ENCODE results near the gene MPPED2.
"Not testable (repeated sequence)": the region's sequence is repeated elsewhere in the genome, so short reads cannot be mapped to it uniquely, and the experiment has no call there.

Gene MPPED2

DNA sequence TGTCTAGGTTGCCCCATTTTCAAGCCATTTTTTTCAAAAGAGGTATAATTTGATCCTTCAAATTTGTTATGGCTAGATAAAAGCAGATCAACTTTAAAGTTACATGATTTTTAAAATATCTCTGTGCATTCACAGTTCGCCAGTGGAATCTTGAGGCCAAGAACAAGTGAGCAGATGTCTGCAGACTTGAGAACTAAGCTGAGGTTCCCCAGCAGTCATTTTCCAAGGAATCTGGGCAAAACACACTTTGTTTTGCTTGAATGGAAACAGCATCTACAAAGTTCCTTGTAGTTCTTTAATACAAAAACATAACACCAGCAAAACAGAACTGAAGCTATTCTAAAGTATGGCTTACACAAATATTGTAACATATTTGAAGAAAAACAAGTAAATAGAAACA is 7.7 kb downstream of the MPPED2 start:
- DNase-seq, result no peak

DNA sequence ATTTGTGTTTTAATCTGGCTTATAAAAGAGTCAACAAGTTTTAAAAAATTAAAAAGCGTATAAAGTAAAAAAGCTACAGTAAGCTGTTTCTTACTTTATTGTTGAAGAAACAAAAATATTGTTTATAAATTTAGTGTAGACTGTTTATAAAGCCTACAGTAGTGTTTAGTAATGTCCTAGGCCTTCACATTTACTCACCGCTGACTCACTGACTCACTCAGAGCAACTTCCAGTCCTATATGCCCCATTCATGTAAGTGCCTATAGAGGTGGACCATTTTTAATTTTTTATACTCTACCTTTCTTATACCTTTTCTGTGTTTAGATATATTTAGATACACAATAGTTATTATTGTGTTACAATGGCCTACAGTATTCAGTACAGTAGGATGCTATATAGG is 12.2 kb downstream of the MPPED2 start:
- no peak for DNase-seq

DNA sequence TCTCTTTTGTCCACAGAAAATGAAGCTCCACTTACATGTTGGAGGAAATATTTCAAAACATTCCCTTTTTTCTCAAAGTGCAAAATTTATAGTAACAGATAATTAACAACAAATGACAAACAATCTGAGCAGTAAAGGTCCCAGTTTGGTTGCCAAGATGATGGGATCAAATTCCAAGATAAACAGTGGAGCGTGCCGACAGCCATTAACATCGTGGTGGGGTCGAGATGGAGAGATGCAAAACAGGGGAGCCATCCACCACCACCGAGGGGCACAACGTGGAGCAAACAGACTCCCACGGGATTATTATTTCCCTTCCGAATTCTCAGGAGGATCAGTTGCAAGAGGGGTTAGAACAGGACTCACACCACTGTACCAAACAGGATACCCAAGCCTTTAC is 17.2 kb downstream of the MPPED2 start:
- DNase-seq, result no peak

DNA sequence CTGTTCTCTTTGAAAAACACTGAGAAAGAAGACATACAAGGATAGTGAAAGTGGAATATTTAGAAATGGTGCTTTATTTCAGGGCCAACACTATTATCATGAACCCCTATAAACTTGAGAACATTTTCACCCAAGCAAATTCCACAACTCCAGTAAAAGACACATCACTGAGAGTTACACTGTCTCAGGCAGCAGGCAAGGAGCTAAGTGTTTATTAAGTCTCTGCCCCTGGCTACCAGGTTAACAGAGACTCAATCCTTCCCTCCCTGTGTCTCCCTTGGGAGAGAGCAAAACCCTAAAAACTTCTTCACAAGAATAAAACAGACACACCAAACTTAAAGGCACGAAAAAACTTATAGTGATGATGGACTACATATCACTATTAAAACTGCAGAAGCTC is 18.5 kb downstream of the MPPED2 start:
- no peak for DNase-seq

DNA sequence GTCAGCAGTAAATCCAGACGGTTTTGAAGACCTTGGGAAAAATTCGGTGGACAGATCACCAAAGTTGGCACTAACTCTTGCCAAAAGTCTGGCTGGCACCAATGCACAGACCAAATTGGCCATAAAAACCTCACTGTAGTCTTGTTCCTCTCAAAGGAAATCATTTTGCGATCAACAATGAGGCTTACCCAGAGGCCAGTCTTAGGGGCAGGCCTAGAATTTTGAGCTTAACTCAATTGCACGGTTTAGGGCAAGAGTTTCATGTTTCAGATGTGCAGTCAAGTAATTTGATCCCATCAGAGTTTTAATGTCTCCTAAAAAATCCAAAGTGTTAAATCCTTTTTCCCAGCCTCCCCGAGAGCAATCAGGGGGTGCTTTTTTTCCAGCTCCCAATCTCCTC is 19.0 kb downstream of the MPPED2 start:
- no peak for DNase-seq

DNA sequence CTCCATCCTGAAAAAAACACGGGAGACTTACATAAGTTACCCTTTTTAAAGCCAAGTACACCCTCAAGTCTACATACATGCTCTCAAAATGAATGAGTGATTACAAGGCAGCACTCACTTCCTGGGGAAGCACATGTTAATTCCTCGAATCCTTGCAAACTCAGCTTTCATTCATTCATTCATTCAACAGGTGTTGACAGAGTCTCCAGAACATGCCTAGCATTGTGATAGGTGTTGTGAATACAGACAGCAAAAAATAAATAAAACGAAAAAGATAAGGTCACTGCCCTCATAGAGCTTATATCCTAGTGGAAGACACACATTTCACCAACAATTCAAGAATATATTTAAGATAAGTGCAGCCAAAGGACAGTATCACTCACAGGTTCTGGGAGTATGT is 19.7 kb downstream of the MPPED2 start:
- DNase-seq, result no peak

DNA sequence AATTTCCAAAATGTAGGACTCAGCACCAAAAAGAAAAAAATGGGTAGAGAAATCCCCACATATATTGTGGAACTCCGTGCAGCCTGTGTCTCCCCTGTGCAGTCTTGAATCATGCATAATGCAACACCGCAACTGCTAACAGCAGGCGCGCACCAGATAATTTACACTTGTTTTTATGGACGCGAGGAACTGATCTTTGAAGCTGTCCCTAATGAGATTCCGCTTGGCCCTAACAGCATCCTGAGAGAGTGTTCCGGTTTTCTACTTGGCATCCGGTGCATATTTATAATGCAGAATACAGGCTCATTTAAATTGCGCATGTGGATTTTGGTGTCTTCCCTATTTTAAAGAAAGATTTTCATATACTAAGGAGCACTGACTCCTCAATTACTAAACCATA is 21.1 kb downstream of the MPPED2 start:
- DNase-seq, result no peak

DNA sequence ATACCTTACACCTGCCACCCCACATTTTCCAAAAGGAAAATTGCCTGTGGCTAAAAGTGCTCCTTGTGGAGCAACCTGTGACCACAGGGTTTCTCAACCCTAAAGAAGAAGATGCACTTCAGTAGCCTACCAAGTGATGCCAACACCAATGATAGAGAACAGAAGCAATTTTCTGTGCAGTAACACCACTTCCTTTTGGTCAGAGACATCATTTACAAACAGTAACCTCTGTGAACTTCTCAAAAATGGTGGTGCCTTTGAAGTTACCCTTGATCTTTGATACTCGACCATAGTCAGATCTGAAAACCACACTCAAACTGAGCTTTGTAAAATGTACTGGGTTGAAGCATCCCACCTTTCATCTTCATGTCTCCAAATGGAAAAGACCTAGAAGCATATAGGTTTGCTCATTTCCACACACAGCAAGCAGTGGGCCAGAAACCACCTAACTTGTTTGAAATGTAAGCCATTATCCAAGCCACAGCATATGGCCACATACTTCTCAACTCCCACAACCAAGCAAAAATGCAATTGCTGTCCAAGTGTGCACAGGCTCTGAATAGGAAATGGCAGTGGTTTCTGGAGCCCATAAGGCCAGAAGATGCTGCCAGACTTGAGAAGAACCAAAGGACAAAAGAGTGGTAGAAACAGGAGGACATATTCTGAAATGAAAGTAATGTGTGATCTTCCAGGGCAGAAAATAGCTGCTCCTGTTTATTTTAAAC is 24.3 kb downstream of the MPPED2 start:
- no peak for DNase-seq

DNA sequence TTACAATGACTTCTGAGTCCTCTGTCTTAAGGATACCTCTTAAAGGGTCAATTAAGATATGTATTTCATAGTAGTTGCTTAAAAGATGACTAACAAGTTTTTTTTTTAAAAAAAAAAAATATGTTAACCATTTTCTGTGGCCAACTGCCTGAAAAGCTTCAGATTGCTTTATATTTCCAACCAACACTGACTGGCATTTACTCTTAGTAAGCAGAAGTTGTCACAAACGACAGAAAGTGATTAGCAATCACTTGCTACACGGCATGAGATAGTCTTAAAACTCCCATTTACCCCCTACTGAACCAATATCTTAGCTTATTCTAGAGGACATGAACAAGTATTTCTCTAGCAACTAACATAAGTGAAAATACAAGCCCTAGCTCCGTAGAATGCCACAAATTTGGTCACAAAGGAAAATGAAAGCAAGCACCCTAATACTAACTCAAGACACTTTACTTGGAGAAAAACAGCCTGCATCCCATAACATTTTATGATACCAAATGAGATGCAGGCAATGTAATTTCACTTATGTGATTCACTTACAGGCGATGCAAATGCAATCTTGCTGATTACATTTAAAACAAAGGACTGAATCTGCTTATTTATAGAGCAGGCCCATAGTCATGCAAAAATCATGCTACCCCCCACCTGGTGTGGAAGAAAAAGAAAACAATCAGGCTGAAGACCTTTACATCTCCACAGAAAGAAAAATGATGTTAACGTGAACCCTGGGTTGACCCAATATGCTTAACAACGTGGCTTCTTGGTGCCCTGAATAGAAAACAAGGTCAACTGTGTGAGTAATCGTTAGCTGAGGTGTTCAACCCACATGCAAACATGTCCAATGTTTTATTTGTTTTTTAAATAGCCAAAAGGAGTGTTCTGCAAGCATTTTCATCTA is 25.7 kb downstream of the MPPED2 start:
- DNase-seq, result no peak

DNA sequence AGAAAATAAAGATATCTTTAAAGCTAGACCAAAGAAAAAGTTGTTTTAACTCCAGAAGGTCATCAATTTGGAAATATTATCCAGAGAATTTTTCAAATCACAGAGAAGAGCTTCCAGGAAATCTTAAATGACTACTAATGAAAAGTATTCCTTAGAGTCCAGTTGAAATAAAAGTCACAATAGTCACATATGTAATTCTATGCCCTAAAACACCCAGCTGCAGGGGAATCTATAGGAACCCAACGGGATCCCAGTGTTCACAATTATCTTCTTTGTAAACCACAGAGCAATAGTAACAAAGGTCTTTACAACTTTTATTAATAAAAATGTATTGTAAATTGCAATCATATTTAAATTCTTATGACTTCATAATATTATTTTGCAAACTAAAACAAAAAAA is 27.1 kb downstream of the MPPED2 start:
- DNase-seq, result no peak

DNA sequence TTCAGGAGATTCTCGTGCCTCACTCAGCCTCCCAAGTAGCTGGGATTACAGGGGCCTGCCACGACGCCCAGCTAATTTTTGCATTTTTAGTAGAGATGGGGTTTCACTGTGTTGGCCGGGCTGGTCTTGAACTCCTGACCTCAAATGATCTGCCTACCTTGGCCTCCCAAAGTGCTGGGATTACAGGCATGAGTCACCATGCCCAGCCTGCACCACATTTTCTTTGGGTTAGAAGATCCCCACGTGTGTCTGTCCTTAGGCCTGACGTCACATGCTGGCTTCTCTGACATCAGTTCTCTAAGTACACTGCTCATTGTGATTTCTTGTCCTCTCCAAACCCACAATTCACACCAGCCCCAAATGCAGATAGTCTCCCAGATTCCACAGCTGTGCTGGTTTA is 31.6 kb downstream of the MPPED2 start:
- not testable (repeated sequence) for DNase-seq

DNA sequence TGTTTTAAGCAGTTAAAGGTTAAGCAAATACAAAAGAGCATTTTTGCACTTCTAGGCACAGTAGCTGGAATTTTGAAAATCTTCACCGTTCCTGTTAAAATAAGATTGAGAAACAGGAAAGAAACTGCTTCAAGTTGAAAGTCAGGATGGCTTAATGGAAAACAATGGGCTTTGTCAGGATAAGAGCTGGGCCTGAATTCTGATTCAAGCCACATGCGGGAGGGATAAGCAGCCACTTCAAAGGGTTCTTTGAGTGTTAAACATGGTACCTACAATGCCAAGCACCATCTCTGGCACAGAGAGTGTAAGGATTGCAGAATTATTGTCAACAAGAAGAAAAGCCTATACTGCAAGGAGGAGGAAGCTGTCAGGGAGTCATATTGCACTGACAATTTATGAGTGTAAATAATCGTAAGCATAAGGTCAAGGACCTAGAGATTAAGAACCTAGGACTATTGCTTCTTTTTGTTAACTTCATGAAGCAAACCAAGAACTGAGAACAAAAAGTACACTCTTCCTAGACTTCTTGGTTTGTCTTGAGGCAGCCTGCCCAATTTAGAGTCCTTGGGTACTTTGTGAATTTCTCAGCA is 32.5 kb downstream of the MPPED2 start:
- DNase-seq, result no peak

DNA sequence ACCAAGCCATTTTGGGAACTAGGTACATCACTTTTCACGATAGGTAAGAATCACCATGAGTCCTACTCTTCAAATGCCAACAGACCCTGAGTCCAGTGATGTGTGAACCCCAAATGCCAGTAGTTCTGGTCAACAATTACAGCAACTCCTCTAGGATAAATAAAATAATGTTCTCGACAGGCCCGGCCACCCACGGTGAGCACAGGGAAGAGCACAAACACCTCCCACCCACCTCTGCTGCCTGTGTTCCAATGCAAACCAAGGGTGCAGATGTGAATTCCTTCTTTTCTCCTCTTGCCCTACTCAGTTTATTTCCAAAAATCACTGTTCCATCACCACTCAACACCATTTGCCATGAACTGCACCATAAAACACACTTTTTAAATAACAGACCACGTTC is 33.3 kb downstream of the MPPED2 start:
- no peak for DNase-seq

DNA sequence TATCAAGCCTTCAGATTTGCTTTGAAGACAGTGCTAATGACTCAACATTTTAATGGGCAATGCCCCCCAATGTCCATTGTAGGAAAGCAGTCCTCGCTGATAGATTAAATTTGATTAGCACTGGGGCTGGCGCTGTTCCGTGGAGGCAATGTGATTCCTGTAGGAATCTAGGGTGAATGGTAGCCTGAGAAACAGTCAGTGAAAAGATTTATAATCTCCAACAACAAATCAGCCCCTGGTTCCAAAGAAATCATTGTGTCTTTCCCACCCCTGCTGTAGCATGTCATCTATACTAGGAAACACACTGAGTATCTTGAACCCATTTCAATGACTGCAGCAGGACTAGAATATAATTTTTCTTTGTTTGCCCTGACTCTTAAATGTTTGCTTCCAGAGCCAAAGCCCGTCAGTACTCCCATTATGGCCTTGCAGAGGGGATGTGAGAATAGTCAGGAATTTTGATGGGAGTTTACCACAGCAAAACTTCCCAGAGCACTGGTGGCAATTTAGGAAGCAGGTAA is 36.1 kb downstream of the MPPED2 start:
- no peak for DNase-seq

DNA sequence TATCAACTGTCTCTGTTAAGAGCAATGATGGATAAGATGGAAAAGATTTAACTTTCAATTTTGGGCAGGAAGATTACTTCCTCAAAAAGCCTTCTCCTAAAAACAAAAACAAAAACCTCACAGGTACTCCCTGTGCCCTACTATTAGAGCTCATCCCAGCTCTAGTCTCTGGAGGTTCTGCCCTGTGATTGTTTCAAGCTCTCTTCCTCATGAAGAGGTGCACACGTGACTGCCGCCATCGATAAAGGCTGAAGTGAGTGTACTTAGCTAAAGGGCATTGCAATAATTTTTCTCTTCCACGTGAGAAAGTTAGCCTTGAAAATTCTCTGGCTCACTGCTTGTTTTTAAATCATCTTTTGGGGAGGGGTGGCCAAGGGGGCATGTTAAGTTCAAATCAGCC is 36.6 kb downstream of the MPPED2 start:
- DNase-seq, result no peak

DNA sequence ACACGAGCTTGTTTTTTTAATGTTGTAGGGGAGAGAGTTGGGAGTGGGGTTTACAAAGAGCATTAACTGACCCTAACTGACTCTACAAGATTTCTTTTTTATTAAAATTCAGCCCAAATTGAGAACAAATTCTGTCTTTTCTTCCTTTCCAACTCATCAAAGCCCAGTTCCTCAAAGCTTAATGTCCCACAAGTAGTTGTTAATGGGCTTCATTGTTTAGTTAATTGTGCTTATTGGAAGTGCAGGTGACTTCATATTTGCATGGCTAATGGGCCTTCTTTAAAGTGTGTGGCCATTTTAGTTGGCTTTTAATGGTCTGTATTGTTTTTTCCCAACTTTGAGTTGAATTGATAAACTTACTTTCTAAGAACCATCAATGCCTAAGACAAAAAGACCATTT is 39.8 kb downstream of the MPPED2 start:
- no peak for DNase-seq

DNA sequence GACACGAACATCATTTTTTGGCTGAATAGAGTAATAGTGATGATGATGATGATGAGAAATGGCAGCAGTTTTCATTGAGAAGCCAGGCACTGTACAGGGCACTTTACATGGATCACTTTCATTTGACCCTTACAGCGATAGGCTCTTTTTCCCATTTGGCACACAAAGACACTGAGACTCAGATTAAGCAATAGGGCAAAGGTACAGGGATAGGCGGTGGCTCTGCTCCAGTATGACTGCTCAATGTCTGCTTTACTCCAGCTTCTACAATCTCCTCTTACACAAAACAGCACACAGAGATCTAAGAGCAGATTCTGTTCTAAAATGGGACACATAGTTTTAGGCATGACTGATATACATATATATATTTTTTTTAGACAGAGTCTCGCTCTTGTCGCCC is 40.6 kb downstream of the MPPED2 start:
- no peak for DNase-seq

DNA sequence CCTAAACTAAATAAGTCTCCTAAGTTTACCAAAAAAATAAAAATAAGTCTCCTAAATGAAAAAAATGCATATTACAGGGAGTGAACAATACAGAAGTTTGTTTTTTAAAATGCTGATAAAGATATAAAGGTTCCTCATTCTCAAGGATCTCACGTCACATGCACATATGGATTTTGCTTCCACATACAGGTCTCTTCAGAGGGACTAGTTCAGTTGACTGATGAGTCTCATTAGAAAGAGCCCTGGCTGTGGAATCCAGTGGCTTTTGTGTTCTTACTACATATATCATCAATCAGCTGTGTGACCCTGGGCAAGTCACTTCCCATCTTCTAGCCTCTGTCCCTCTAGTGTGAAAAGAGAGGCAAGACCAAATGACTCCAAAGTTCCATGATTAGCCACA is 43.1 kb downstream of the MPPED2 start:
- no peak for DNase-seq

DNA sequence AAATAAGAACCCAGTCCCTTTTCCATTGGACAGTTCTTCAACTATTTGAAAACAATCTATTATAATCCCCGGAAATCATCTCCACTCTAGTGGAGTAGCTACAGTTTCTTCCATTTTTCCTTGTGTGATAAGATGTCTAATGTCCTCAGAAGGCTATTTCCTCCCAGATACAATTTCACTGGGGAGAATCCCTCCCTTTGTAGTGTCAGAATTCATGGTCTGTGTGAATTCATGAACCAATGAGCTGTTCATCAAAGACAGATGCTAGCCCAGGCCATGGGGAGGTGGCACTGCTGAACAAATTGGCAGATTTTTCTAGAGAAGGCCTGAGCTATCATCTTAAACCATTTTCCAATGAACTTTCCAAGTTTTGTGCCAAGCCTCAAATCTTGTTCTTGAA is 45.4 kb downstream of the MPPED2 start:
- DNase-seq, result no peak

DNA sequence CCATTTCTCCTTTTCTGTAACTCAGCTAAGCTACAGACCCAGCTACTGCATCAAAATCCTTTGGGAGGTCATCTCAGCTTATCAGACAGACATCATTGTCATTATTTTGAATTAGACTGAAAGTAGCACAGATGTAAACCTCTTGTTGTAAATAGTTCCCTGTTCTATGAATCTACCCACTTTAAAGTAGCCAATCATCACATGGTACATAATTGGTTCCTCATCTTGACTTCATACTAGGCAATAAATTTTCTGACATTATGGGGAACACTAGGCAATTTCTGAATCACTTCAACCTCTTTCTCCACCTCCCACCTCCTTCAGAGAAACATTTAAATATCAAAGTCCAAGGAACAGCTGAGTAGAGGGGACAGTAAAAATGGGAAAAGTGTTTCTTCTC is 47.9 kb downstream of the MPPED2 start:
- DNase-seq, result no peak

DNA sequence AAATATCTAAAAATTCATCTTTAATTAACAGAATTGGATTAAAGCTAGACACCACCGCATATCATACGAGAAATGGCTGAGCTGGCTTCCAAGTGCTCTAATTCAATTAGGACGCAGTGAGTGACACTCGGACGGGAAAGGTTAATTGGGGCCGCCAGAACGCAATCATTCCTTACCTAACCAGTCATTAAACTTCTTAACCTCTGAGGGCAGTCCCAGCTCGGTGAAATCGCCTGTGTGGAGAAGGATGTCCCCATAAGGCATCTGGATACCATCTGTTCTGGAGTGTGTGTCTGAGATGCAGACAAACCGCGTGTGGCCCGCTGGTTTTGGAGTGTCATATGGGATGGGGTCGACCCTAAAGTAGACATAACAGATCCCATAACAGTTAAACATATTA is 50.3 kb downstream of the MPPED2 start:
- DNase-seq, result no peak

DNA sequence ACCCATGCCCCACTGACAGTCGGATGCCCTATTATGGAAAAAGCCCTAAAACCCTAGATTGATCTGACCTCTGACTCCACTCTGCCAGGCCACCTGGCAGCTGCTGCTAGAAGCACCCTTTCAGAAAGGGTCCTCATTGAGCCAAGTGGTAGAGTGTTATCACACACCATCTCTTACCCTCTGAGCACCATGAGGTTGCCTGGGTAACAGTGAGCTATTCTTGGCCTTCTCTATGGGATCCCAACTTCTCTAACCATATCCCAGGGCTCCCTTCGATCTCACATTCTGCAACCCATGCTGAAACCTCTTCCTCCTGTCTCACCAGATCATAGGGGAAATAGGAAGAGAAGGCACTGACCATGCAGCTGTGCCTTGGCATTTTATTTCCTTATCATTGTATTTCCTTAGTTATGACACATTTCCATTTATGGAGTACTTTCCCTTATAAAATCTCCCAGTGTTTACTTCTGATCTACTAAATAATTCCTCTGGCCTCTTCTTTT is 52.7 kb downstream of the MPPED2 start:
- no peak for DNase-seq

DNA sequence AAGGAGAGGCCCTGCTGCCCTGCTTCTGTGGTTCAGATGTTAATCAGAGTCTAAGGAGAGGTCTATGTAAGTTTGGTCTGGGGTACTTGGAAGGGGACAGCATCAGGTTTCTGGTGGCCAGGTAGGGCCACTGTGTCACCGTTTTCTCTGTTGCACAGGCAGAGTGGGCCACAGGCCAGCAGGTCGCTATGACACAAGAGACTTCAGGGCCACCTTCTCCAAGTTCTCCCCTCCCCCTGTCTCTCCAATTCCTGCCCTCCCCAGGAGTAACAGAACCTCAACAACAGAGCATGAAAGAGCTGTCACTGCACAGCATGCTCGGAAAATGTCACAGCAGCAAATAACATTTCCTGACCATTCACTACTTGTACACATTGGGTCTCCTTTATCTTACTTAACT is 58.6 kb downstream of the MPPED2 start:
- no peak for DNase-seq

DNA sequence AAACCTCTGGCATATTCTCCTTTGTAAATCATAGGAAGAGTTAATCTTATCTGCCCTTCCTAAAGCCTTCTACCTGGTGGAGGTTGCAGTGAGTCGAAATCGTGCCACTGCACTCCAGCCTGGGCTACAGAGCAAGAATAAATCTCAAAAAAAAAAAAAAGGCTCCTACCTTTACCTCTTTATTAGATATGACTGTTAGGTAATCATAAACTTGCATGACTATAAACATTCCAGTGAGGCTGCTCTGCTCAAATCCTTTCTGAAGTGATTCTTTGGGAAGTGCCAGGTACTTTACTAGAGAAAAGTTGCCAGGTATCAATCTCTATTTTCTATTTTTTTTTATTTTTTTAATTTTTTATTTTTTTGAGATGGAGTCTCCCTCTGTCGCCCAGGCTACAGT is 59.6 kb downstream of the MPPED2 start:
- DNase-seq, result no peak

All from stimulated activated CD4-positive, alpha-beta T cell treated with anti-CD3 and anti-CD28 coated beads, Interleukin-4, amount 100 ng/mL, for 24 hours (primary cell).